Measurements from ENCODE around the gene TTN. TPM values are rescaled to one million over a fixed set of nuclear protein-coding genes. Genes with fewer than 3 reads are reported as not detected.
A peak's percentile ranks its signal among the peaks of the same experiment; 100 is the strongest.

Gene TTN
- total and polyA plus RNA-seq, 10 of the 15 experiments (the other 5 are each of a cell fraction or from before 2014, with no cell fraction given): 0.15 to 9.0 (median 1.8) TPM

DNA sequence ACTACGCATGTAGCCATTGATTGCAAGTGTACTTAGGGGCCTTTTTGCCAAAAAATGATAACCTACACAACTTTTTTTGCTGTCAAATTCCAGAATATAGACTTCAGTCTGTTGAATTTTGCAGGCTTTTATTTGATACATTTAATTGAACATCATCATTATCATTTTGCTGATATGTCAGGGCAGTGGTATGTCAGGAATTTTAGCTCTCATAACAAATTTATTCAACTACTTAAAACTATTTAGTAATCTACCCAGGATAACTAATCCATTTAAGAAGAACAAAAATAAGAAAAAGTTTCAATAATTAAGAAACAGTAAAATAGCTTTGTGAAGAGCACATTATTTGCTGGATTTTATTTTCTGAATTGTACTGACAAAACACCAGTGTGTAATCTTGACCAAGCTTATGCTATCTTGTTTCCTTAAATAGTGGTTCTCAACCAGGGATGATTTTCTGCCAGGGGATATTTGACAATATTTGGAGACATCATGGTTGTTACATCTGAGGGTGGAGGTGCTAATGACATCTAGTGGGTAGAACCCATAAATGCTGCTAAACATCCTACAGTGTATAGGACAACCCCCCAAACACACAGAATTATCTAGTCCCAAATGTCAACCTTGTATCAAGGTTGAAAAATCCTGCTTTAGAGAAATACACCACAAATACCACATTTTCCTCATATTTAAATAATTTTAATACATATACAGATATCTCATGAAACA, 12.1 kb upstream of the TTN start:
- in situ Hi-C loops (cut with MboI): no loop called here
- H3K27ac ChIP-seq (ENCODE audit: control insufficient read depth, insufficient read depth): no peak overlapping the region
- no peaks in the 10 kb centered on the region for H3K79me2 ChIP-seq (ENCODE audit: control insufficient read depth, insufficient read depth, low read length)
- no peak for TF ChIP-seq CHD4 (IDR thresholded peaks at IDR 0.05)
- 0 out of 2 replicates have a peak, but pooled peaks have one; percentile 9 for TF ChIP-seq RAD21 (IDR thresholded peaks at IDR 0.05; ENCODE audit: insufficient read depth, low read depth, low read length)
- peak; percentile 82 for ATAC-seq
- no peak overlapping the region for H3K4me3 ChIP-seq
- H2AFZ ChIP-seq (ENCODE audit: control insufficient read depth, low read depth, low read length): no peak overlapping the region
- ChIA-PET SMC1A (ENCODE audit: uncharacterized antibody, unreplicated experiment) (interaction anchor here (0.9 to 2.0 kb wide), 18 partner anchors 13 to 310 kb away, joined by 3 to 10 read pairs (median 4); no protein-coding TSS in a partner anchor), CTCF (interaction anchor here (0.7 to 2.9 kb wide), 16 partner anchors 9 to 355 kb away, joined by 3 to 20 read pairs (median 4); no protein-coding TSS in a partner anchor), RAD21 (ENCODE audit: unreplicated experiment) (interaction anchor here (1.4 to 2.3 kb wide), 4 partner anchors 13 to 310 kb away, joined by 3 to 12 read pairs (median 4); partner anchors contain the start of gene TTN), POLR2A (no interaction called here)
- 100% methylated on average over 1 of the region's 1 CpG for WGBS (ENCODE audit: insufficient coverage, insufficient replicate concordance, low lambda C conversion rate, missing lambda C conversion rate)
- no peak overlapping the region for H3K4me2 ChIP-seq (ENCODE audit: control insufficient read depth, insufficient read depth)
- FAIRE-seq: peak; percentile 71
- H4K20me1 ChIP-seq (ENCODE audit: control insufficient read depth, insufficient read depth): no peaks in the 10 kb centered on the region
- no peaks in the 10 kb centered on the region for H3K27me3 ChIP-seq (replicated peaks in 1 of 2; ENCODE audit: control insufficient read depth in 2 of 2, insufficient read depth in 2 of 2, low read length in 1 of 2)
- no peaks in the 10 kb centered on the region for H3K36me3 ChIP-seq (ENCODE audit: control insufficient read depth in 2 of 2, insufficient read depth in 2 of 2, low read length in 1 of 2)
- DNase-seq (ENCODE audit: low read depth, low spot score): no peak
- intact Hi-C loops (cut with micrococcal nuclease; ENCODE audit: unreplicated experiment): no loop called here
- H3K4me1 ChIP-seq (ENCODE audit: control insufficient read depth, insufficient read depth, low read length): peaks cover 6% of the 10 kb centered on the region; the same call in 1 of the 2 replicates
- BruUV-seq (replicated peaks): no TSS peak
- no peaks in the 10 kb centered on the region for H3K9me3 ChIP-seq (replicated peaks; ENCODE audit: control insufficient read depth, insufficient read depth, low read length)
- H3K9ac ChIP-seq (ENCODE audit: control insufficient read depth, insufficient read depth, low read length): no peak overlapping the region

DNA sequence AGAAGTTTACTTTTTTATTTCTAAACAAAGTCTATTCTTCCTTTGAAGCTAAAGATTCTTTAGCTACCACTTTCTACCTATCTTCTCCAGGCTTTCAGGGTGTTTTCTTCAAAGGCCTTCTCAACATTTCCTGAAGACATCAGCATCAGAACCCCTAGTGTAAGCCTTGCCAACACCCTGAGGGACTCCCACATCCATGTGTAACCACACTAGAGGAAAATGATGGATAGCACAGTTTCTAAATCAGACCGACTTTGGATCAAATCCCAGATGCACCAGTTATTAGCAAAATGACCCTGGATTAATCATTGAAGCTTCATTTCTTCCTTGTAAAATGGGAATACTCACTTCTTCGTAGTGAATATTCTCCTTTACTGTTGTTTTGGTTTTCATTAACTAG, 4.7 kb upstream of the TTN start:
- no peak for TF ChIP-seq PAX8 (IDR thresholded peaks at IDR 0.05)
- no peak for TF ChIP-seq HCFC1 (IDR thresholded peaks at IDR 0.05; ENCODE audit: low read length)
- FAIRE-seq (no peak), DNase-seq (ENCODE audit: low read depth, low spot score) (no peak), ATAC-seq (no peak)
- in situ Hi-C loops (cut with MboI): no loop called here
- Histone ChIP-seq H2AFZ (ENCODE audit: control insufficient read depth, low read depth, low read length) (no peak overlapping the region), H3K9ac (ENCODE audit: control insufficient read depth, insufficient read depth, low read length) (no peak overlapping the region), H3K27ac (ENCODE audit: control insufficient read depth, insufficient read depth) (no peak overlapping the region), H3K9me3 (replicated peaks; ENCODE audit: control insufficient read depth, insufficient read depth, low read length) (no peaks in the 10 kb centered on the region), H4K20me1 (ENCODE audit: control insufficient read depth, insufficient read depth) (no peaks in the 10 kb centered on the region), H3K4me2 (ENCODE audit: control insufficient read depth, insufficient read depth) (no peak overlapping the region), H3K27me3 (replicated peaks in 1 of 2; ENCODE audit: control insufficient read depth in 2 of 2, insufficient read depth in 2 of 2, low read length in 1 of 2) (no peaks in the 10 kb centered on the region), H3K4me1 (ENCODE audit: control insufficient read depth, insufficient read depth, low read length) (no peaks in the 10 kb centered on the region), H3K79me2 (ENCODE audit: control insufficient read depth, insufficient read depth, low read length) (no peaks in the 10 kb centered on the region), H3K4me3 (no peak overlapping the region), H3K36me3 (ENCODE audit: control insufficient read depth in 2 of 2, insufficient read depth in 2 of 2, low read length in 1 of 2) (no peaks in the 10 kb centered on the region)
- WGBS (ENCODE audit: insufficient coverage, insufficient replicate concordance, low lambda C conversion rate, missing lambda C conversion rate): 40% methylated on average over 2 of the region's 2 CpGs
- intact Hi-C loops (cut with micrococcal nuclease; ENCODE audit: unreplicated experiment): no loop called here
- SMC1A ChIA-PET (ENCODE audit: uncharacterized antibody, unreplicated experiment): interaction anchor here (0.6 to 3.0 kb wide), 4 partner anchors 9 to 119 kb away, joined by 3 to 8 read pairs (median 4); no protein-coding TSS in a partner anchor
- BruUV-seq (replicated peaks): no TSS peak
- RAD21 ChIA-PET (ENCODE audit: unreplicated experiment): interaction anchor here (0.5 kb wide), 1 partner anchor 293 kb away, joined by 3 read pairs; no protein-coding TSS in a partner anchor
- POLR2A ChIA-PET: interaction anchor here (1.1 kb wide), 1 partner anchor 13 kb away, joined by 3 read pairs; no protein-coding TSS in a partner anchor
- CTCF ChIA-PET: interaction anchor here (0.6 to 2.8 kb wide), 9 partner anchors 15 to 599 kb away, joined by 3 to 11 read pairs (median 4); no protein-coding TSS in a partner anchor

Measured in GM12878 (cell line).